Stimulated activated CD4-positive, alpha-beta T cell treated with anti-CD3 and anti-CD28 coated beads, Interleukin-1b, Interleukin-23, amount 100 ng/mL, for 48 hours (primary cell): ENCODE data around the gene RAB11A.
"Not testable (repeated sequence)": the region's sequence is repeated elsewhere in the genome, so short reads cannot be mapped to it uniquely, and the experiment has no call there.

ENCODE experiments used
- DNase-seq: peaks from one replicate; pipeline ENCODE4 v3.0.0-alpha.2; 2020

Gene RAB11A

DNA sequence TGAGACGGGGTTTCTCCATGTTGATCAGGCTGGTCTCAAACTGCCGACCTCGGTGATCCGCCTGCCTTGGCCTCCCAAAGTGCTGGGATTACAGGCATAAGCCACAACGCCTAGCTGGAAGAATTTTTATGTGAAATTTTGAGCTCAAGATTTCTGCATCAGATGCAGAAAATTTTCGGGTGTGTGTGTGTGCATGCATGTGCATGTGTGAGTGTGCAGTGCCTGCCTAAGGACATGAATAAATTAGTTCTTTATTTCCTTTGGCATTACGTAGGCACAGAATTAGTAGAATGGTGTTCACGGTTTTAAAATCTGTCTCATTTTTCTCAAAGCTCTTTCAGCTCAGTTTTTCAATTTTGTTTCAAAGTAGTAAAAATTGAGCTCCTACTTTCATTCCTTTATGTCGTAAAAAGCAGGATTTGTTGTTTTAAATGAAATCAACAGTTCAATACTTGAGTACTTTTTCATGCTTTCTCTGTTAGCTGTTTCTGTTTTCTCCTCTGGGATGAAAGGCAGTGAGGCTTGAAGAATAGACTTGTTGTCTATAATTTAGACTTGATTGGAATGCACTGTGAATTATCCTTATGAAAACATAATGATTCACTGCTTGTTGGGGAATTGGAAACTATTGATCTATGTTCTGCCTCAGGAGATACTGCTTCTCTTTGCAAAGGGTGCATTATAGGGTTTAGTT is 23.3 kb upstream of the RAB11A start:
- DNase-seq: no peak

DNA sequence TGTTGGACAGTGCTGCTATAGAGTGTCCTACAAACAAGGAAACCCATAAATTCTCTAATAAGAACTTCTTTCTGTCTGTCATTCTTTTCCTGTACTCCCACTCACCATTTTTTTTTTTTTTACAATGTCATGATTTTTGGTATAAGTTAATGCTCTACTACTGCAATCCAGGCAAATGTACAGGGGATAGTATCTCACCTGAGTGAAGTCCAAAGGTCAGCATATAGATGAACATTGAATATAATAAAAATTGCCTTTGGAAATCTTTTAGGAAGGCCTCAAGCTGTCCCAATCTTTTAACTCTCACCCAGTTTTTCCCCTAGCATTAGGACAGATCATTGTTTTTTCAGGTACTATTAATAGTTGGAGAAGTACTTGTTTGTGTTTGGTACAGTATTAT is 21.3 kb upstream of the RAB11A start:
- DNase-seq: no peak

DNA sequence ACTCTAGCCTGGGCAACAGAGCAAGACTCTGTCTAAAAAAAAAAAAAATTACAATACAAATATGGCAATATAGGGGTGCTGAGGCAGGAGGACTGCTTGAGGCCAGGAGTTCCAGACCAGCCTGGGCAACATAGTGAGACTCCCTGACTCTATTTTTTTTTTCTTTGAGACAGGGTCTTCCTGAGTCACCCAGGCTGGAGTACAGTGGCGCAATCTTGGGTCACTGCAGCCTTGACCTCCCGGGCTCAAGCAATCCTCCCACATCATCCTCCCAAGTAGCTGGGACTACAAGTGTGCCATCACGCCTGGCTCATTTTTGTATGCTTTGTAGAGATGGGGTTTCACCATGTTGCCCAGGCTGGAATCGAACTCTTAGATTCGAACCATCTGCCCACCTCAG is 17.3 kb upstream of the RAB11A start:
- no peak for DNase-seq

GRCh38 chr15:65856821-65857455 is 12.4 kb upstream of the RAB11A start:
- peak; percentile 80 for DNase-seq

GRCh38 chr15:65857718-65858402 is 11.4 kb upstream of the RAB11A start:
- DNase-seq: no peak

GRCh38 chr15:65862682-65863081 is 6.6 kb upstream of the RAB11A start:
- DNase-seq: peak; percentile 81

- DNase-seq: no peak
Observed at GRCh38 chr15:65863106-65863505, 6.2 kb upstream of the RAB11A start.

DNA sequence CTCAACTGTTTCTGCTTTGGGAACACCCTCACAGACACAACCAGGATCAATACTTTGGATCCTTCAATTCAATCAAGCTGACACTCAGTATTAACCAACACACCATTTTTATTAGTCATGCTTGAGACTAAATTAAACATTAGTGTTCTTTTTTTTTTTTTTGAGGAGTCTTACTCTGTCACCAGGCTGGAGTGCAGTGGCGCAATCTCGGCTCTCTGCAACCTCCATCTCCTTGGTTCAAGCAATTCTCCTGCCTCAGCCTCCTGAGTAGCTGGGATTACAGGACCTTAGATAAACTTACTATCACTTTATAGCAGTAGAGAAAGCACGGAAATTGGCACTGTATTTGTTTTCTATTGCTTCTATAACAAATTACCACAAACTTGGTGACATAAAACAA is 2.0 kb upstream of the RAB11A start:
- no peak for DNase-seq

GRCh38 chr15:65867933-65868332 is 1.4 kb upstream of the RAB11A start:
- not testable (repeated sequence) for DNase-seq

GRCh38 chr15:65868546-65869125 is 655 bp upstream of the RAB11A start:
- DNase-seq: no peak

DNA sequence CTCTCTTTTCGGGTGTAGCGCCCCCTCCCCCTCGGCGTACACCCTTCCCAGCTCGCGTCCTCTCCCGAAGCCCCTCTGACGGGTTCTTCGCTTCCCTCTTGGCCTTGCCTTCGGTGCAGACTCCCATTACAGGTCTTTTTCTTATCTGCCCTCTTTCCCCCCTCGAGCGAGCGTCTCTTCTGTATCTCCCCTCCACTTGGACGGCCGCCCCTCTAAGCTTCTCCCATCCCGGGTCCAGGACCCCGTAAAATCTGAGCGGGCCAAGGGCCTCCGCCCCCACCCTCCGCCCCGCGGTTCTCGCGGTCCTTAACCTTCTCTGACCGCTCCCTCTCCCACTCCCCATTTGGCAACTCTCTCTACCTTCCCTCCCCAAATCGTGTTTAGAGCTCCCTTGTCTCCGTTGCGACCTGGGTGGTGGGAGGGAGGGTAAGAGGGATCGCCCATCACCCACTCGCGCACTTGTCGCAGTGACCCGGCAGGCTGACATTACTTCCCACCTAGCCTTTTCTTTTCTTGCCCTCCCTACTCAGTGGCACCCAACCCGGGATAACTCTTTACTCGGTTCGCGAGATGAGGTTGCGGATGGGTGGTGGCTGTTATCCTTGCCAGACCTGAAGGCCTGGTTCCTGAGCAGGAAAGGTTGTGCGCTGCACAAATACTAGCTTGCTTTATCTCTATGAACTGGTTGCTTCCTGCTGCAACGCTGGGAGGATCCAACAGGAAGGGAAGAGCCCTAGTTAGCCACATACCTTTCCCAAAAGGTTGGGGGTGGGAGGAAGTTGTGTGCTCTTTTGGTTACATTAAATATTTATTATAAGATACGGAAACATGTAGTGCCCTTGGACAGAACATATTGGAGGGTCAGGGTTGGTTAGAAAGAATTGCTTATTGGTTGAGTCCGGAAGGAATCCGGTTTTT is 922 bp downstream of the RAB11A start:
- peak; percentile 15 for DNase-seq

- no peak for DNase-seq
Observed at GRCh38 chr15:65870889-65871533, 1.7 kb downstream of the RAB11A start.

DNA sequence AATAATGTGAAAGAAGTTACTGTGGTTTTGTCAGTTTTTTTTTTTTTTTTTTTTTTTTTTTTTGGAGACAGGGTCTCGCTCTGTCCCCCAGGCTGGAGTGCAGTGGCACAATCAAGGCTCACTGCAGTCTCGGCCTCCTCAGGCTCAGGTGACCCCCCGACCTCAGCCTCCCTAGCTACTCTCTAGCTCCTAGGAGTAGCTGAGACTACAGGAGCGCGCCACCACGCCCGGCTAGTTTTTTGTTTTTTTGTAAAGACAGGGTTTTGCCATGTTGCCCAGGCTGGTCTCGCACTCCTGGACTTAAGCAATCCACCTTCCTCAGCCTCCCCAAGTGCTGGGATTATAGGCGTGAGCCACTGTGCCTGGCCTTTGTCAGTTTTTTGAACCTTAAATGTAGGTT is 2.6 kb downstream of the RAB11A start:
- not testable (repeated sequence) for DNase-seq

DNA sequence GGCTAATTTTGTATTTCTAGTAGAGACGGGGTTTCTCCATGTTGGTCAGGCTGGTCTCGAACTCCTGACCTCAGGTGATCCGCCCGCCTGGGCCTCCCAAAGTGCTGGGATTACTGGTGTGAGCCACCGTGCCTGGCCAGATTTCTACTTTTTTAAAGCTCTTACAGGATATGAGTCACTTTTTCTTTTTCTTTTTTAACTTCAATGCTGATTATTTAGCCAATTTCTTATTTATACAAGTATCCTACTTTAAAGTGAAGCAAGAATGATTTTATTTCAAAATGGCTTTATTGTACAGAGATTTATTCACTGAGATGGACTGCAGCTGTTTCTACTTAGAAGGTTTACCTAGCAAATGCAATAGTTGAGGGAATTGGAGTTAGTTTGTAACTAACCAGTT is 3.3 kb downstream of the RAB11A start:
- DNase-seq: not testable (repeated sequence)

DNA sequence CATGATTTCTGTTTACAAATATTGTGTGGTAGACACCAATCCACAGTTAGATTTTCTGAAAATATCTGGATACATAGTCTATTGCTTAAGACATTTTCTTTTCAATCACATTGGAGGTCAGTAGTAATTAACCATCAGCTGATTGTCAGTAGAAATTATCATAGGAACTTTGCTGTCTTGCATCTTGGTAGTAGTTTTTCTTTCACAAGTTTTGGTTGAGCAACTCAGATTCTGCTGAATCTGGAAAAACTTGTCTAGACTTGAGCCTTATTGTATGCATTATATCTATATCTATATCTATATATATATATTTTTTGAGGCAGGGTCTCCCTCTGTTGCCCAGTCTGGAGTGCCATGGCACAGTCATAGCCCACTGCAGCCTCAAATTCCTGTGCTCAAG is 4.0 kb downstream of the RAB11A start:
- no peak for DNase-seq

GRCh38 chr15:65875458-65875857 is 6.2 kb downstream of the RAB11A start:
- DNase-seq: no peak

DNA sequence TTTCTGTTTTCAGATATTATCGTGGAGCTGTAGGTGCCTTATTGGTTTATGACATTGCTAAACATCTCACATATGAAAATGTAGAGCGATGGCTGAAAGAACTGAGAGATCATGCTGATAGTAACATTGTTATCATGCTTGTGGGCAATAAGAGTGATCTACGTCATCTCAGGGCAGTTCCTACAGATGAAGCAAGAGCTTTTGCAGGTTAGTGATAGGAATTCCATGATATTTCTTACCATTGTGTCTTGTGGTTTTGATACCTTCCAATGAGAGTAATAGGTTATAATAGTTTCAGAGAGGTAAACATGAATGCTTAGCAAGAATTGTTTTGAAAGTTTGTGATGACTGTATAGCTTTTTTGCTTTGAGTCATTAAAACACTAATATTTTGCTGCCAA is 8.5 kb downstream of the RAB11A start:
- DNase-seq: no peak

GRCh38 chr15:65881766-65882434 is 12.6 kb downstream of the RAB11A start:
- no peak for DNase-seq

DNA sequence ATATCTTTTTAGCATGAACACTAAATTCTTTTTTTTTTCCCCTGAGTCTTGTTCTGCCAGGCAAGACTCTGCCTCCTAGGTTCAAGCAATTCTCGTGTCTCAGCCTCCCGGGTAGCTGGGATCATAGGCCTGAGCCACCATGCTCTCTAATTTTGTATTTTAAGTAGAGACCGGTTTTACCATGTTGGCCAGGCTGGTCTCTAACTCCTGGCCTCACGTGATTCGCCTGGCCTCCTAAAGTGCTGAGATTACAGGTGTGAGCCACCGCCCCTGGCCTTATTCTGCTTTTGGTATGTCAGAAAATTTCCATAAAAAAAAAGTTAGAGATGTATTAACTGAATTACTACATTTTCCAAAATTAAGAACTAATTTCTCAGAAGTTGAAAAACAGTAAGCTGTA is 14.3 kb downstream of the RAB11A start:
- DNase-seq: no peak

GRCh38 chr15:65884511-65884910 is 15.2 kb downstream of the RAB11A start:
- DNase-seq: no peak

GRCh38 chr15:65885668-65886218 is 16.5 kb downstream of the RAB11A start:
- DNase-seq: no peak
